H1 (cell line): ENCODE results near the gene FAM83G. TPM values are rescaled to one million over a fixed set of nuclear protein-coding genes. Genes with fewer than 3 reads are reported as not detected.

Source experiments
- CTCF ChIA-PET: fragments of 300-600 bp; sonication (Branson Sonifier 250); formaldehyde crosslinking; loops from one replicate; lab custom pipeline; 2021; ENCODE audit not compliant: partially characterized antibody; lab: Charles Lee
- POLR2A ChIA-PET: fragments of 300-600 bp; sonication (Branson Sonifier 250); formaldehyde crosslinking; loops from one replicate; lab custom pipeline; 2021; ENCODE audit warnings: inconsistent platforms; ENCODE audit not compliant: partially characterized antibody; lab: Charles Lee
- DNase-seq, 2 experiments: peaks; one replicate each; pipeline versions ENCODE4 v3.0.0 to v3.0.0-alpha.2; 2010 to 2022; ENCODE audit warnings: low spot score in 2 of 2, low read depth in 1 of 2, mixed read lengths in 1 of 2
- FAIRE-seq: peaks from 2 replicates; lab custom pipeline; 2011; peaks lifted over from hg19 to GRCh38; lab: Jason Lieb, UNC
- H2AFZ ChIP-seq: 2 replicates; pipeline ENCODE4 v1.8.1; 2012; ENCODE audit warnings: low read length, inconsistent platforms
- H2AK5ac ChIP-seq: 2 replicates; pipeline ENCODE4 v1.6.1; 2013; ENCODE audit warnings: low read depth, low read length
- H2BK120ac ChIP-seq: replicated peaks from 2 replicates; pipeline ENCODE3; 2013; ENCODE audit warnings: low read depth, low read length, inconsistent platforms
- H2BK12ac ChIP-seq: 2 replicates; pipeline ENCODE4 v1.6.1; 2013; ENCODE audit warnings: low read depth, low read length
- H2BK15ac ChIP-seq: 2 replicates; pipeline ENCODE4 v1.6.1; 2013; ENCODE audit warnings: low read length
- H2BK20ac ChIP-seq: 2 replicates; pipeline ENCODE4 v1.6.1; 2013; ENCODE audit warnings: low read length
- H2BK5ac ChIP-seq: 2 replicates; pipeline ENCODE4 v1.6.1; 2013; ENCODE audit warnings: low read depth, low read length
- H3K14ac ChIP-seq: 2 replicates; pipeline ENCODE4 v1.6.1; 2013; ENCODE audit warnings: inconsistent platforms; ENCODE audit not compliant: insufficient read length
- H3K18ac ChIP-seq: 2 replicates; pipeline ENCODE4 v1.6.1; 2013; ENCODE audit warnings: low read length; ENCODE audit errors: extremely low read depth
- H3K23ac ChIP-seq: 2 replicates; pipeline ENCODE4 v1.6.1; 2013; ENCODE audit warnings: inconsistent platforms; ENCODE audit not compliant: insufficient read length
- H3K23me2 ChIP-seq: 2 replicates; pipeline ENCODE4 v1.6.1; 2013; ENCODE audit warnings: low read depth, low read length
- H3K27ac ChIP-seq: 2 replicates; pipeline ENCODE4 v1.6.1; 2011; ENCODE audit warnings: low read depth, low read length, inconsistent platforms
- H3K27me3 ChIP-seq, 4 experiments: replicated peaks in 1 of 4; 1 replicate in 1 of 4; 2 replicates in 3 of 4; pipeline versions ENCODE4 v1.6.1 to v1.8.1; 2011 to 2013; ENCODE audit warnings: low read length in 3 of 4, mild to moderate bottlenecking in 3 of 4, inconsistent platforms in 2 of 4, mixed read lengths in 2 of 4, moderate library complexity in 1 of 4; ENCODE audit not compliant: control insufficient read depth in 3 of 4, insufficient read depth in 3 of 4; ENCODE audit errors: extremely low read depth in 1 of 4
- H3K36me3 ChIP-seq, 4 experiments: 2 replicates each; pipeline versions ENCODE4 v1.6.1 to v1.8.1; 2011 to 2013; ENCODE audit warnings: mild to moderate bottlenecking in 4 of 4, low read length in 3 of 4, moderate library complexity in 2 of 4, control low read depth in 1 of 4, inconsistent platforms in 1 of 4; ENCODE audit not compliant: insufficient read depth in 4 of 4, control insufficient read depth in 2 of 4
- H3K4ac ChIP-seq: replicated peaks from 2 replicates; pipeline ENCODE3; 2013; ENCODE audit warnings: low read length, low read depth, mixed read lengths, inconsistent platforms; ENCODE audit not compliant: insufficient read length
- H3K4me1 ChIP-seq, 4 experiments: replicated peaks in 1 of 4; 1 replicate in 1 of 4; 2 replicates in 3 of 4; pipeline versions ENCODE4 v1.6.1 to v1.8.1; 2011 to 2013; ENCODE audit warnings: low read length in 3 of 4, inconsistent platforms in 2 of 4, mixed read lengths in 1 of 4; ENCODE audit not compliant: insufficient read depth in 4 of 4, control insufficient read depth in 3 of 4
- H3K4me2 ChIP-seq, 2 experiments: 2 replicates each; pipeline versions ENCODE4 v1.6.1 to v1.8.1; 2011 to 2013; ENCODE audit warnings: low read depth in 2 of 2, low read length in 2 of 2, control low read depth in 1 of 2, inconsistent platforms in 1 of 2, mild to moderate bottlenecking in 1 of 2; ENCODE audit not compliant: insufficient read depth in 1 of 2
- H3K4me3 ChIP-seq, 4 experiments: fragments of 200-600, 300-600 bp in 1 of 4; sonication (generic), shearing (Covaris generic), sonication (Bioruptor Twin) in 1 of 4; 2 replicates each; pipeline versions ENCODE4 v1.5.1 to v1.8.1; 2011 to 2016; ENCODE audit warnings: low read length in 4 of 4, low read depth in 3 of 4, control low read depth in 2 of 4, inconsistent platforms in 2 of 4, mild to moderate bottlenecking in 2 of 4, mixed read lengths in 1 of 4, moderate library complexity in 1 of 4; ENCODE audit not compliant: insufficient read depth in 2 of 4; ENCODE audit errors: extremely low read depth in 1 of 4
- H3K56ac ChIP-seq: replicated peaks from 2 replicates; pipeline ENCODE3; 2013; ENCODE audit warnings: low read depth, mild to moderate bottlenecking, mixed read lengths, low read length, inconsistent platforms; ENCODE audit not compliant: insufficient read length
- H3K79me1 ChIP-seq: 2 replicates; pipeline ENCODE4 v1.6.1; 2013; ENCODE audit warnings: low read depth, low read length, control low read depth
- H3K79me2 ChIP-seq, 2 experiments: 2 replicates each; pipeline versions ENCODE4 v1.6.1 to v1.8.1; 2012 to 2013; ENCODE audit warnings: low read length in 2 of 2, mild to moderate bottlenecking in 2 of 2, inconsistent platforms in 1 of 2; ENCODE audit not compliant: insufficient read depth in 2 of 2, control insufficient read depth in 1 of 2
- H3K9ac ChIP-seq, 4 experiments: replicated peaks in 1 of 4; 1 replicate in 1 of 4; 2 replicates in 3 of 4; pipeline versions ENCODE4 v1.6.1 to v1.8.1; 2011 to 2013; ENCODE audit warnings: low read depth in 3 of 4, low read length in 3 of 4, control low read depth in 2 of 4, mild to moderate bottlenecking in 2 of 4, moderate library complexity in 2 of 4, inconsistent platforms in 1 of 4; ENCODE audit errors: extremely low read depth in 1 of 4
- H3K9me3 ChIP-seq, 2 experiments: 2 replicates each; pipeline versions ENCODE4 v1.6.1 to v1.8.1; 2012 to 2013; ENCODE audit warnings: mild to moderate bottlenecking in 2 of 2, moderate library complexity in 2 of 2, control low read depth in 1 of 2, inconsistent platforms in 1 of 2, low read depth in 1 of 2, low read length in 1 of 2, mixed read lengths in 1 of 2; ENCODE audit not compliant: insufficient read depth in 2 of 2
- H4K20me1 ChIP-seq, 2 experiments: replicated peaks in 1 of 2; 2 replicates each; pipeline versions ENCODE3 to v1.8.1; 2011 to 2013; ENCODE audit warnings: inconsistent platforms in 2 of 2, low read length in 2 of 2, mild to moderate bottlenecking in 1 of 2; ENCODE audit not compliant: insufficient read depth in 2 of 2, control insufficient read depth in 1 of 2
- H4K5ac ChIP-seq: 2 replicates; pipeline ENCODE4 v1.6.1; 2013; ENCODE audit warnings: low read length, low read depth, mixed read lengths, inconsistent platforms; ENCODE audit not compliant: insufficient read length
- H4K8ac ChIP-seq: 2 replicates; pipeline ENCODE4 v1.8.0; 2013; ENCODE audit warnings: mild to moderate bottlenecking, moderate library complexity, low read length, inconsistent platforms; ENCODE audit not compliant: insufficient read depth; ENCODE audit errors: extremely low read depth
- H4K91ac ChIP-seq: replicated peaks from 2 replicates; pipeline ENCODE3; 2013; ENCODE audit warnings: low read length, mixed read lengths, inconsistent platforms; ENCODE audit not compliant: insufficient read length
- ATF2 ChIP-seq: IDR thresholded peaks from 2 replicates; pipeline ENCODE4 v1.6.1; 2012; ENCODE audit warnings: low read length, inconsistent platforms
- CBX5 ChIP-seq: fragments of 300-800, 300-1000 bp; sonication (generic); IDR thresholded peaks from 2 replicates; pipeline ENCODE4 v1.7.1; 2016; ENCODE audit warnings: antibody characterized with exemption, low read length, low read depth
- CREB1 ChIP-seq: IDR thresholded peaks from 2 replicates; pipeline ENCODE4 v1.6.1; 2012; ENCODE audit warnings: inconsistent platforms
- KDM4A ChIP-seq: IDR thresholded peaks from one replicate; pipeline ENCODE4 v1.7.1; 2012; ENCODE audit warnings: low read depth, mild to moderate bottlenecking, moderate library complexity, low read length, inconsistent platforms; ENCODE audit not compliant: severe bottlenecking
- RFX5 ChIP-seq: IDR thresholded peaks from 2 replicates; pipeline ENCODE4 v1.6.1; 2011; ENCODE audit warnings: low read depth, low read length, improper control_type of control experiment, borderline replicate concordance
- SIRT6 ChIP-seq: IDR thresholded peaks from one replicate; pipeline ENCODE4 v1.7.1; 2012; ENCODE audit warnings: low read length, inconsistent platforms
- SP1 ChIP-seq: IDR thresholded peaks from 2 replicates; pipeline ENCODE4 v1.6.1; 2011; ENCODE audit warnings: low read depth, low read length
- SP4 ChIP-seq: IDR thresholded peaks from 2 replicates; pipeline ENCODE4 v1.6.1; 2012; ENCODE audit warnings: low read length, inconsistent platforms
- SRF ChIP-seq: IDR thresholded peaks from 2 replicates; pipeline ENCODE4 v1.6.1; 2011; ENCODE audit warnings: mild to moderate bottlenecking, low read depth, low read length, moderate library complexity
- TCF12 ChIP-seq: IDR thresholded peaks from 2 replicates; pipeline ENCODE4 v1.6.1; 2011; ENCODE audit warnings: low read depth, mild to moderate bottlenecking, low read length
- WGBS, 2 experiments: shearing (Covaris generic) in 1 of 2; methylation state at CpG; one replicate each; pipeline versions ENCODE4 v1.1.6 to v1.1.7; 2013 to 2015; ENCODE audit warnings: low lambda C conversion rate in 2 of 2, mixed read lengths in 2 of 2, inconsistent platforms in 1 of 2, low coverage in 1 of 2, missing lambda C conversion rate in 1 of 2; ENCODE audit not compliant: insufficient replicate concordance in 2 of 2, insufficient coverage in 1 of 2, insufficient read length in 1 of 2; ENCODE audit errors: extremely low coverage in 1 of 2, missing lambda C conversion rate in 1 of 2; 5-methylcytosine and 5-hydroxymethylcytosine counted together
- polyA plus RNA-seq, 7 experiments: library from polyadenylated mRNA; depleted of rRNA in 3 of 7; stranded (reverse) in 5 of 7; unstranded in 2 of 7; fragments of >200 nt in 5 of 7; fragments of 200-250 nt in 2 of 7; gene quantifications; 1 replicate in 5 of 7; 2 replicates in 1 of 7; 4 replicates in 1 of 7; pipeline versions ENCODE4 v1.2.1 to v1.2.3, GENCODE V29; 2011 to 2013; ENCODE audit warnings: missing spikeins in 2 of 7, mixed read lengths in 2 of 7
- total RNA-seq: library from RNA; stranded (reverse); fragmentation: NEBNext Ultra II Directional; extraction: Animal tissue kit (Norgen Biotek cat#: 25700); gene quantifications from 2 replicates; pipeline ENCODE4 v1.2.1, GENCODE V29; 2021
- TF ChIP-seq, protein P1 (sequence below), 3 experiments: IDR thresholded peaks; 1 replicate in 2 of 3; 2 replicates in 1 of 3; pipeline versions ENCODE4 v1.5.1 to v1.6.1; 2011; ENCODE audit warnings: low read length in 3 of 3, mild to moderate bottlenecking in 3 of 3, inconsistent platforms in 2 of 3, low read depth in 1 of 3, moderate library complexity in 1 of 3; ENCODE audit not compliant: insufficient read depth in 1 of 3; ENCODE audit errors: control extremely low read depth in 1 of 3

The FAM83G gene
- total and polyA plus RNA-seq, 2 of the 8 experiments (the other 6 are each of a cell fraction or from before 2014, with no cell fraction given) = 15.4 to 29.0 TPM

DNA sequence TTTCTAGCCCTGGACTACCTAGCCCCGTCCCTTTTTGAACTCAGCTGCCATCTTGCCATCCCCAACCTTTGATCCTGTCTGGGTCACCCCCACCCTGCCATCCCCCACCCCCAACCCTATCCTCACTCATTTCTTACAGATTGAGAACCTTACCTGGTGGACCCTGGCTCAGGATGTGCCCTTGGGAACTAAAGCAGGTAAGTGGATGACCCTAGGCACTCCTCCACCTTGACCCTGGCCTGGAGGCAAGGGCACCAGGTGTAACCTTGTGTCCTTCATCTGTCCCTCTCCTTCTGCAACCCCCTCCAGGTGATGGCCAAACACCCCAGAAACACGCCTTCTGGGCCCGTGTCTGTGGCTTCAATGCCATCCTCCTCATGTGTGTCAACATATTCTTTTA is 15.5 kb upstream of the FAM83G start:
- Histone ChIP-seq H2BK12ac (0 out of 2 replicates have a peak overlapping the region, but pooled peaks have one; percentile 27), H2BK5ac (no peak overlapping the region), H3K79me2 (no peaks in the 10 kb centered on the region), H3K14ac (no peak overlapping the region), H2BK15ac (no peak overlapping the region), H3K79me1 (no peaks in the 10 kb centered on the region), H2AK5ac (no peak overlapping the region; the same call in 1 of the 2 replicates), H3K56ac (no peak overlapping the region), H3K23ac (no peak overlapping the region), H4K8ac (peak overlapping the region; percentile 71; the same call in 1 of the 2 replicates), H2BK20ac (no peak overlapping the region), H3K23me2 (no peaks in the 10 kb centered on the region), H3K27ac (no peak overlapping the region), H4K5ac (no peak overlapping the region), H4K20me1 (no peaks in the 10 kb centered on the region), H3K4me3 (no peak overlapping the region), H3K27me3 (no peaks in the 10 kb centered on the region; a peak in 1 of 7 replicates), H3K4me2 (no peak overlapping the region), H3K4ac (no peak overlapping the region), H3K18ac (no peak overlapping the region), H3K9ac (no peak overlapping the region), H3K9me3 (no peaks in the 10 kb centered on the region), H3K4me1 (peaks cover 0 to 3% (median 0%) of the 10 kb centered on the region in 4 experiments; a peak in 1 of 7 replicates), H2AFZ (no peak overlapping the region), H4K91ac (no peak overlapping the region), H3K36me3 (no peaks in the 10 kb centered on the region), H2BK120ac (no peak overlapping the region)
- ChIA-PET POLR2A (no interaction called here), CTCF (interaction anchor here (1.3 to 5.1 kb wide), 2 partner anchors 60 to 394 kb away, joined by 3 to 49 read pairs; no protein-coding TSS in a partner anchor)
- DNase-seq (no peak), FAIRE-seq (no peak)
- WGBS, 2 experiments = 87% methylated on average over 2 of the region's 3 CpGs; no CpG with 5 or more reads in 1 of the 2 experiments
- TF ChIP-seq CBX5 (no peak), CREB1 (no peak), SRF (no peak), SP1 (no peak), SIRT6 (no peak), ATF2 (no peak), SP4 (no peak), RFX5 (no peak), KDM4A (no peak), TCF12 (no peak)
- TF ChIP-seq, protein P1, sequence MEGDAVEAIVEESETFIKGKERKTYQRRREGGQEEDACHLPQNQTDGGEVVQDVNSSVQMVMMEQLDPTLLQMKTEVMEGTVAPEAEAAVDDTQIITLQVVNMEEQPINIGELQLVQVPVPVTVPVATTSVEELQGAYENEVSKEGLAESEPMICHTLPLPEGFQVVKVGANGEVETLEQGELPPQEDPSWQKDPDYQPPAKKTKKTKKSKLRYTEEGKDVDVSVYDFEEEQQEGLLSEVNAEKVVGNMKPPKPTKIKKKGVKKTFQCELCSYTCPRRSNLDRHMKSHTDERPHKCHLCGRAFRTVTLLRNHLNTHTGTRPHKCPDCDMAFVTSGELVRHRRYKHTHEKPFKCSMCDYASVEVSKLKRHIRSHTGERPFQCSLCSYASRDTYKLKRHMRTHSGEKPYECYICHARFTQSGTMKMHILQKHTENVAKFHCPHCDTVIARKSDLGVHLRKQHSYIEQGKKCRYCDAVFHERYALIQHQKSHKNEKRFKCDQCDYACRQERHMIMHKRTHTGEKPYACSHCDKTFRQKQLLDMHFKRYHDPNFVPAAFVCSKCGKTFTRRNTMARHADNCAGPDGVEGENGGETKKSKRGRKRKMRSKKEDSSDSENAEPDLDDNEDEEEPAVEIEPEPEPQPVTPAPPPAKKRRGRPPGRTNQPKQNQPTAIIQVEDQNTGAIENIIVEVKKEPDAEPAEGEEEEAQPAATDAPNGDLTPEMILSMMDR (IDR thresholded peaks at IDR 0.05; ENCODE audit: control extremely low read depth in 1 of 3, insufficient read depth in 1 of 3, low read depth in 1 of 3, low read length in 3 of 3) = no peak
